H1 (cell line): ENCODE measurements around the gene ST8SIA4. TPM values are rescaled to one million over a fixed set of nuclear protein-coding genes. Genes with fewer than 3 reads are reported as not detected.

ENCODE experiments used
- CTCF ChIA-PET: fragments of 300-600 bp; sonication (Branson Sonifier 250); formaldehyde crosslinking; loops from one replicate; lab custom pipeline; 2021; ENCODE audit not compliant: partially characterized antibody; lab: Charles Lee
- POLR2A ChIA-PET: fragments of 300-600 bp; sonication (Branson Sonifier 250); formaldehyde crosslinking; loops from one replicate; lab custom pipeline; 2021; ENCODE audit warnings: inconsistent platforms; ENCODE audit not compliant: partially characterized antibody; lab: Charles Lee
- DNase-seq, 2 experiments: peaks; one replicate each; pipeline versions ENCODE4 v3.0.0 to v3.0.0-alpha.2; 2010 to 2022; ENCODE audit warnings: low spot score in 2 of 2, low read depth in 1 of 2, mixed read lengths in 1 of 2
- FAIRE-seq: peaks from 2 replicates; lab custom pipeline; 2011; peaks lifted over from hg19 to GRCh38; lab: Jason Lieb, UNC
- H2AFZ ChIP-seq: 2 replicates; pipeline ENCODE4 v1.8.1; 2012; ENCODE audit warnings: low read length, inconsistent platforms
- H2AK5ac ChIP-seq: 2 replicates; pipeline ENCODE4 v1.6.1; 2013; ENCODE audit warnings: low read depth, low read length
- H2BK120ac ChIP-seq: replicated peaks from 2 replicates; pipeline ENCODE3; 2013; ENCODE audit warnings: low read depth, low read length, inconsistent platforms
- H2BK12ac ChIP-seq: 2 replicates; pipeline ENCODE4 v1.6.1; 2013; ENCODE audit warnings: low read depth, low read length
- H2BK15ac ChIP-seq: 2 replicates; pipeline ENCODE4 v1.6.1; 2013; ENCODE audit warnings: low read length
- H2BK20ac ChIP-seq: 2 replicates; pipeline ENCODE4 v1.6.1; 2013; ENCODE audit warnings: low read length
- H2BK5ac ChIP-seq: 2 replicates; pipeline ENCODE4 v1.6.1; 2013; ENCODE audit warnings: low read depth, low read length
- H3K14ac ChIP-seq: 2 replicates; pipeline ENCODE4 v1.6.1; 2013; ENCODE audit warnings: inconsistent platforms; ENCODE audit not compliant: insufficient read length
- H3K18ac ChIP-seq: 2 replicates; pipeline ENCODE4 v1.6.1; 2013; ENCODE audit warnings: low read length; ENCODE audit errors: extremely low read depth
- H3K23ac ChIP-seq: 2 replicates; pipeline ENCODE4 v1.6.1; 2013; ENCODE audit warnings: inconsistent platforms; ENCODE audit not compliant: insufficient read length
- H3K23me2 ChIP-seq: 2 replicates; pipeline ENCODE4 v1.6.1; 2013; ENCODE audit warnings: low read depth, low read length
- H3K27ac ChIP-seq: 2 replicates; pipeline ENCODE4 v1.6.1; 2011; ENCODE audit warnings: low read depth, low read length, inconsistent platforms
- H3K27me3 ChIP-seq, 4 experiments: replicated peaks in 1 of 4; 1 replicate in 1 of 4; 2 replicates in 3 of 4; pipeline versions ENCODE4 v1.6.1 to v1.8.1; 2011 to 2013; ENCODE audit warnings: low read length in 3 of 4, mild to moderate bottlenecking in 3 of 4, inconsistent platforms in 2 of 4, mixed read lengths in 2 of 4, moderate library complexity in 1 of 4; ENCODE audit not compliant: control insufficient read depth in 3 of 4, insufficient read depth in 3 of 4; ENCODE audit errors: extremely low read depth in 1 of 4
- H3K36me3 ChIP-seq, 4 experiments: 2 replicates each; pipeline versions ENCODE4 v1.6.1 to v1.8.1; 2011 to 2013; ENCODE audit warnings: mild to moderate bottlenecking in 4 of 4, low read length in 3 of 4, moderate library complexity in 2 of 4, control low read depth in 1 of 4, inconsistent platforms in 1 of 4; ENCODE audit not compliant: insufficient read depth in 4 of 4, control insufficient read depth in 2 of 4
- H3K4ac ChIP-seq: replicated peaks from 2 replicates; pipeline ENCODE3; 2013; ENCODE audit warnings: low read length, low read depth, mixed read lengths, inconsistent platforms; ENCODE audit not compliant: insufficient read length
- H3K4me1 ChIP-seq, 4 experiments: replicated peaks in 1 of 4; 1 replicate in 1 of 4; 2 replicates in 3 of 4; pipeline versions ENCODE4 v1.6.1 to v1.8.1; 2011 to 2013; ENCODE audit warnings: low read length in 3 of 4, inconsistent platforms in 2 of 4, mixed read lengths in 1 of 4; ENCODE audit not compliant: insufficient read depth in 4 of 4, control insufficient read depth in 3 of 4
- H3K4me2 ChIP-seq, 2 experiments: 2 replicates each; pipeline versions ENCODE4 v1.6.1 to v1.8.1; 2011 to 2013; ENCODE audit warnings: low read depth in 2 of 2, low read length in 2 of 2, control low read depth in 1 of 2, inconsistent platforms in 1 of 2, mild to moderate bottlenecking in 1 of 2; ENCODE audit not compliant: insufficient read depth in 1 of 2
- H3K4me3 ChIP-seq, 4 experiments: fragments of 200-600, 300-600 bp in 1 of 4; sonication (generic), shearing (Covaris generic), sonication (Bioruptor Twin) in 1 of 4; 2 replicates each; pipeline versions ENCODE4 v1.5.1 to v1.8.1; 2011 to 2016; ENCODE audit warnings: low read length in 4 of 4, low read depth in 3 of 4, control low read depth in 2 of 4, inconsistent platforms in 2 of 4, mild to moderate bottlenecking in 2 of 4, mixed read lengths in 1 of 4, moderate library complexity in 1 of 4; ENCODE audit not compliant: insufficient read depth in 2 of 4; ENCODE audit errors: extremely low read depth in 1 of 4
- H3K56ac ChIP-seq: replicated peaks from 2 replicates; pipeline ENCODE3; 2013; ENCODE audit warnings: low read depth, mild to moderate bottlenecking, mixed read lengths, low read length, inconsistent platforms; ENCODE audit not compliant: insufficient read length
- H3K79me1 ChIP-seq: 2 replicates; pipeline ENCODE4 v1.6.1; 2013; ENCODE audit warnings: low read depth, low read length, control low read depth
- H3K79me2 ChIP-seq, 2 experiments: 2 replicates each; pipeline versions ENCODE4 v1.6.1 to v1.8.1; 2012 to 2013; ENCODE audit warnings: low read length in 2 of 2, mild to moderate bottlenecking in 2 of 2, inconsistent platforms in 1 of 2; ENCODE audit not compliant: insufficient read depth in 2 of 2, control insufficient read depth in 1 of 2
- H3K9ac ChIP-seq, 4 experiments: replicated peaks in 1 of 4; 1 replicate in 1 of 4; 2 replicates in 3 of 4; pipeline versions ENCODE4 v1.6.1 to v1.8.1; 2011 to 2013; ENCODE audit warnings: low read depth in 3 of 4, low read length in 3 of 4, control low read depth in 2 of 4, mild to moderate bottlenecking in 2 of 4, moderate library complexity in 2 of 4, inconsistent platforms in 1 of 4; ENCODE audit errors: extremely low read depth in 1 of 4
- H3K9me3 ChIP-seq, 2 experiments: 2 replicates each; pipeline versions ENCODE4 v1.6.1 to v1.8.1; 2012 to 2013; ENCODE audit warnings: mild to moderate bottlenecking in 2 of 2, moderate library complexity in 2 of 2, control low read depth in 1 of 2, inconsistent platforms in 1 of 2, low read depth in 1 of 2, low read length in 1 of 2, mixed read lengths in 1 of 2; ENCODE audit not compliant: insufficient read depth in 2 of 2
- H4K20me1 ChIP-seq, 2 experiments: replicated peaks in 1 of 2; 2 replicates each; pipeline versions ENCODE3 to v1.8.1; 2011 to 2013; ENCODE audit warnings: inconsistent platforms in 2 of 2, low read length in 2 of 2, mild to moderate bottlenecking in 1 of 2; ENCODE audit not compliant: insufficient read depth in 2 of 2, control insufficient read depth in 1 of 2
- H4K5ac ChIP-seq: 2 replicates; pipeline ENCODE4 v1.6.1; 2013; ENCODE audit warnings: low read length, low read depth, mixed read lengths, inconsistent platforms; ENCODE audit not compliant: insufficient read length
- H4K8ac ChIP-seq: 2 replicates; pipeline ENCODE4 v1.8.0; 2013; ENCODE audit warnings: mild to moderate bottlenecking, moderate library complexity, low read length, inconsistent platforms; ENCODE audit not compliant: insufficient read depth; ENCODE audit errors: extremely low read depth
- H4K91ac ChIP-seq: replicated peaks from 2 replicates; pipeline ENCODE3; 2013; ENCODE audit warnings: low read length, mixed read lengths, inconsistent platforms; ENCODE audit not compliant: insufficient read length
- ATF3 ChIP-seq: IDR thresholded peaks from 2 replicates; pipeline ENCODE4 v1.6.1; 2011; ENCODE audit warnings: low read depth, mild to moderate bottlenecking, low read length; ENCODE audit not compliant: insufficient read depth
- BCL11A ChIP-seq, 2 experiments: IDR thresholded peaks; one replicate each; pipeline ENCODE4 v1.6.1; 2011; ENCODE audit warnings: low read depth in 2 of 2, low read length in 2 of 2, mild to moderate bottlenecking in 2 of 2
- CHD1 ChIP-seq: IDR thresholded peaks from 2 replicates; pipeline ENCODE4 v1.6.1; 2012; ENCODE audit warnings: low read depth, low read length, improper control_type of control experiment
- SAP30 ChIP-seq: fragments of 300-600 bp; sonication (generic); IDR thresholded peaks from 2 replicates; pipeline ENCODE4 v1.7.1; 2012; ENCODE audit warnings: low read length, moderate library complexity, mild to moderate bottlenecking, inconsistent platforms; ENCODE audit not compliant: insufficient read depth, insufficient replicate concordance
- polyA plus RNA-seq, 7 experiments: library from polyadenylated mRNA; depleted of rRNA in 3 of 7; stranded (reverse) in 5 of 7; unstranded in 2 of 7; fragments of >200 nt in 5 of 7; fragments of 200-250 nt in 2 of 7; gene quantifications; 1 replicate in 5 of 7; 2 replicates in 1 of 7; 4 replicates in 1 of 7; pipeline versions ENCODE4 v1.2.1 to v1.2.3, GENCODE V29; 2011 to 2013; ENCODE audit warnings: missing spikeins in 2 of 7, mixed read lengths in 2 of 7
- total RNA-seq: library from RNA; stranded (reverse); fragmentation: NEBNext Ultra II Directional; extraction: Animal tissue kit (Norgen Biotek cat#: 25700); gene quantifications from 2 replicates; pipeline ENCODE4 v1.2.1, GENCODE V29; 2021

Gene ST8SIA4
- total and polyA plus RNA-seq, 2 of the 8 experiments (the other 6 are each of a cell fraction or from before 2014, with no cell fraction given), result 0.08 to 0.50 TPM

DNA sequence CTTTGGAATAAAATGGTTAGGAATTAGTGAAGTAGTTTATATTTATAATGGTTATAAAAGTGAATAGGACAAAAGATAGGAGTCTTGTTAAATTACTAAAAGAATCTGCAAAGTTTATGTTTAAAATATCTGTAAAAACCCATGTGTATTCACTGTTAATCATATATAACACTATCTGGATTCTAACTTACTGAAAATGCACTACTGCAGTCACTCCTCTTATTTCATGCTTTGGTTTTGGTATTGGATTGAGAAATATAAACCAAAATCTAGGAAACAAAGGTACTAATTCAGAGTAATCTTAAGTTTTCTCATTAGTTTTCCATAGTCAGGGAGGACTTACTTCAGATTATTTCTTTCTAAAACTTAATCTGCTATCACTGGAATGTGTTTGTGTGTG lies 49.5 kb downstream of the ST8SIA4 start:
- H4K8ac ChIP-seq, result no peak overlapping the region
- H2BK5ac ChIP-seq, result no peak overlapping the region
- no peak overlapping the region for H4K5ac ChIP-seq
- H3K18ac ChIP-seq, result no peak overlapping the region
- no peak overlapping the region for H2AK5ac ChIP-seq
- H3K4me1 ChIP-seq, result no peaks in the 10 kb centered on the region
- H2BK12ac ChIP-seq, result no peak overlapping the region
- no peaks in the 10 kb centered on the region for H3K27me3 ChIP-seq
- H3K9ac ChIP-seq, result no peak overlapping the region
- POLR2A ChIA-PET, result no interaction called here
- H3K4ac ChIP-seq, result no peak overlapping the region
- DNase-seq (no peak), FAIRE-seq (no peak)
- H3K4me2 ChIP-seq, result no peak overlapping the region
- H3K23ac ChIP-seq, result no peak overlapping the region
- H3K79me1 ChIP-seq, result no peaks in the 10 kb centered on the region
- no peaks in the 10 kb centered on the region for H4K20me1 ChIP-seq
- no peaks in the 10 kb centered on the region for H3K36me3 ChIP-seq
- no peak overlapping the region for H3K56ac ChIP-seq
- H2BK15ac ChIP-seq, result no peak overlapping the region
- H2BK20ac ChIP-seq, result no peak overlapping the region
- no peak for TF ChIP-seq SAP30
- TF ChIP-seq CHD1, result no peak
- no peak for TF ChIP-seq ATF3
- no peak for TF ChIP-seq BCL11A (IDR thresholded peaks at IDR 0.05; ENCODE audit: low read depth in 2 of 2, low read length in 2 of 2)
- H3K4me3 ChIP-seq, result no peak overlapping the region
- CTCF ChIA-PET, result no interaction called here
- H2BK120ac ChIP-seq, result no peak overlapping the region
- H2AFZ ChIP-seq, result no peak overlapping the region
- no peak overlapping the region for H4K91ac ChIP-seq
- no peaks in the 10 kb centered on the region for H3K23me2 ChIP-seq
- no peaks in the 10 kb centered on the region for H3K9me3 ChIP-seq
- H3K27ac ChIP-seq, result no peak overlapping the region
- H3K79me2 ChIP-seq, result no peaks in the 10 kb centered on the region
- no peak overlapping the region for H3K14ac ChIP-seq
